Stomach (tissue), 9 donors: ENCODE measurements around the gene KIF11. TPM values are rescaled to one million over a fixed set of nuclear protein-coding genes. Genes with fewer than 3 reads are reported as not detected.

ENCODE experiments used
- DNase-seq, 2 donors: peaks; one replicate each; pipeline versions ENCODE4 v3.0.0 to v3.0.0-alpha.2; 2013 to 2019
- H3K27ac ChIP-seq, 5 donors: fragments of 200-600 bp in 4 of 5; sonication (generic) in 4 of 5; one replicate each; pipeline ENCODE4 v1.5.1; 2013 to 2019; ENCODE audit warnings: mild to moderate bottlenecking in 1 of 5, moderate library complexity in 1 of 5
- H3K27me3 ChIP-seq, 3 donors: fragments of 200-600 bp; sonication (generic); one replicate each; pipeline ENCODE4 v1.5.1; 2017 to 2019; ENCODE audit warnings: mixed run types in 1 of 3
- H3K36me3 ChIP-seq, 4 donors: fragments of 200-600 bp; sonication (generic); 1 replicate in 3 of 4; 2 replicates in 1 of 4; pipeline ENCODE4 v1.5.1; 2016 to 2019
- H3K4me1 ChIP-seq, 4 donors: fragments of 200-600 bp; sonication (generic); one replicate each; pipeline ENCODE4 v1.5.1; 2016 to 2019
- H3K4me3 ChIP-seq, 4 donors: fragments of 200-600 bp; sonication (generic) in 3 of 4; one replicate each; pipeline ENCODE4 v1.5.1; 2016 to 2019; ENCODE audit warnings: mild to moderate bottlenecking in 1 of 4
- H3K9me3 ChIP-seq, 4 donors: fragments of 200-600 bp; sonication (generic); one replicate each; pipeline ENCODE4 v1.5.1; 2016 to 2019
- CTCF ChIP-seq, 7 experiments: fragments of 450-650 bp in 4 of 7; fragments of 200-600 bp in 3 of 7; sonication (generic) in 3 of 7; IDR thresholded peaks; one replicate each; pipeline ENCODE4 v1.5.1; 2016 to 2019; ENCODE audit warnings: antibody characterized with exemption in 7 of 7, control low read depth in 2 of 7, mild to moderate bottlenecking in 1 of 7
- EP300 ChIP-seq: sonication (generic); formaldehyde crosslinking; IDR thresholded peaks from one replicate; pipeline ENCODE4 v1.6.1; 2017; ENCODE audit warnings: antibody characterized with exemption
- POLR2A ChIP-seq, 4 donors: fragments of 450-650 bp; IDR thresholded peaks; one replicate each; pipeline ENCODE4 v1.6.1; 2016; ENCODE audit warnings: antibody characterized with exemption in 4 of 4, control low read depth in 2 of 4, mild to moderate bottlenecking in 1 of 4, moderate library complexity in 1 of 4
- POLR2AphosphoS5 ChIP-seq, 3 donors: sonication (generic); formaldehyde crosslinking; IDR thresholded peaks; one replicate each; pipeline ENCODE4 v1.6.1; 2016; ENCODE audit warnings: antibody characterized with exemption in 3 of 3
- WGBS, 5 donors: extraction: QIAGEN DNeasy Blood & Tissue Kit in 3 of 5; methylation state at CpG; one replicate each; pipeline versions ENCODE4 v1.1.5 to v1.1.7; 2013 to 2018; 5-methylcytosine and 5-hydroxymethylcytosine counted together
- intact Hi-C: fragments of 100-400 bp; cut with DNase I; formaldehyde crosslinking; loops from one replicate; pipeline ENCODE4 v1.15.1; 2023; ENCODE audit warnings: low total_unique reads
- polyA plus RNA-seq, 3 donors: library from polyadenylated mRNA; stranded (reverse); fragments of 200-250 nt; gene quantifications; one replicate each; pipeline ENCODE4 v1.2.3, GENCODE V29; 2013
- total RNA-seq, 5 donors: library from RNA; depleted of rRNA; stranded (reverse); fragments of >200 nt; gene quantifications; one replicate each; pipeline versions ENCODE4 v1.1.0 to v1.2.3, GENCODE V29; 2014 to 2016
- donor health status: healthy with polysubstance abuse.
- donor health status: Bipolar disorder and iron deficiency.
- donor health status: healthy.

Gene KIF11
- total and polyA plus RNA-seq, 8 donors: 1.1 to 8.3 (median 2.5) TPM

GRCh38 chr10:92629945-92630344, 37.0 kb downstream of the KIF11 start:
- intact Hi-C loops: no loop called here
- H3K27me3 ChIP-seq: no peaks in the 10 kb centered on the region
- WGBS, 5 donors: 86 to 96% (median 91%) methylated on average over 2 of the region's 2 CpGs
- DNase-seq: no peak
- H3K36me3 ChIP-seq: no peaks in the 10 kb centered on the region
- no peak for TF ChIP-seq CTCF (IDR thresholded peaks at IDR 0.05)
- TF ChIP-seq EP300: no peak
- TF ChIP-seq POLR2AphosphoS5 (IDR thresholded peaks at IDR 0.05): no peak
- TF ChIP-seq POLR2A (IDR thresholded peaks at IDR 0.05): no peak
- no peak overlapping the region for H3K4me3 ChIP-seq
- no peaks in the 10 kb centered on the region for H3K9me3 ChIP-seq
- no peaks in the 10 kb centered on the region for H3K4me1 ChIP-seq
- H3K27ac ChIP-seq: no peak overlapping the region

- Histone ChIP-seq H3K27ac (no peak overlapping the region), H3K36me3 (peaks cover 0 to 4% (median 0%) of the 10 kb centered on the region in 4 donors), H3K9me3 (no peaks in the 10 kb centered on the region), H3K4me3 (no peak overlapping the region), H3K4me1 (no peaks in the 10 kb centered on the region), H3K27me3 (no peaks in the 10 kb centered on the region)
- TF ChIP-seq POLR2AphosphoS5 (IDR thresholded peaks at IDR 0.05) (no peak), CTCF (IDR thresholded peaks at IDR 0.05) (no peak), EP300 (no peak), POLR2A (IDR thresholded peaks at IDR 0.05) (no peak)
- DNase-seq: no peak
- intact Hi-C loops: no loop called here
These were observed 45.1 kb downstream of the KIF11 start for GRCh38 chr10:92638037-92638436.

GRCh38 chr10:92640107-92640506, 47.2 kb downstream of the KIF11 start:
- no peak for DNase-seq
- 94 to 99% (median 96%) methylated on average over 3 of the region's 3 CpGs for WGBS, 5 donors
- Histone ChIP-seq H3K27ac (no peak overlapping the region), H3K36me3 (peaks cover 0 to 4% (median 0%) of the 10 kb centered on the region in 4 donors), H3K4me3 (no peak overlapping the region), H3K27me3 (no peaks in the 10 kb centered on the region), H3K9me3 (no peaks in the 10 kb centered on the region), H3K4me1 (no peaks in the 10 kb centered on the region)
- intact Hi-C loops: no loop called here
- TF ChIP-seq POLR2AphosphoS5 (IDR thresholded peaks at IDR 0.05) (no peak), EP300 (no peak), POLR2A (IDR thresholded peaks at IDR 0.05) (no peak), CTCF (IDR thresholded peaks at IDR 0.05) (no peak)

- 57 to 97% (median 85%) methylated on average over 1 of the region's 1 CpG for WGBS, 5 donors
- DNase-seq: no peak
- Histone ChIP-seq H3K9me3 (no peaks in the 10 kb centered on the region), H3K4me1 (no peaks in the 10 kb centered on the region), H3K27me3 (no peaks in the 10 kb centered on the region), H3K27ac (no peak overlapping the region), H3K4me3 (no peak overlapping the region), H3K36me3 (peaks cover 0 to 1% (median 0%) of the 10 kb centered on the region in 4 donors)
- TF ChIP-seq POLR2AphosphoS5 (IDR thresholded peaks at IDR 0.05) (no peak), EP300 (no peak), CTCF (IDR thresholded peaks at IDR 0.05) (no peak), POLR2A (IDR thresholded peaks at IDR 0.05) (no peak)
- intact Hi-C loops: no loop called here
These were observed 48.6 kb downstream of the KIF11 start for GRCh38 chr10:92641492-92641891.
